HS-5 (cell line): ENCODE measurements around the gene OR6J1.
"Not testable (repeated sequence)": the region's sequence is repeated elsewhere in the genome, so short reads cannot be mapped to it uniquely, and the experiment has no call there.

ENCODE experiments used
- DNase-seq: peaks from one replicate; pipeline ENCODE4 v3.0.0-alpha.2; 2012; ENCODE audit warnings: low read depth

Gene OR6J1

DNA sequence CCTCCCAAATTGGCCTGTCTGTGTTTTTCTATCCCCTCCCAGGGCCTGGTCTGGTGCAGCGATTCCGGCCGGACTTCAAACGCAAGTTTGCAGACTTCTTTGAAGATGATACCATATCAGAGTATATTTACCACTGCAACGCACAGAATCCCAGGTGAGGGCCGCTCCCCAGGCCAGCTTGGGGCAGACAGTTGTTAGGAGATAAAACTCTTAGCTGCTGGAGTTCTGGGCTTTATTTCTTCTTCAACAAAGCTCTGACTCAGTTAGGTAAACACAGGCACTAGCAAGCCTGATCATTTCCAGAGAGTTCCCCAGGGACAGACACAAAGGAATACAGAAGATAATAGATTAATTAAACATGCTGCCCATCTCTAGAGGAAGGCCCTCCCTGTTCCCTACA lies 37.8 kb downstream of the OR6J1 start:
- no peak for DNase-seq

DNA sequence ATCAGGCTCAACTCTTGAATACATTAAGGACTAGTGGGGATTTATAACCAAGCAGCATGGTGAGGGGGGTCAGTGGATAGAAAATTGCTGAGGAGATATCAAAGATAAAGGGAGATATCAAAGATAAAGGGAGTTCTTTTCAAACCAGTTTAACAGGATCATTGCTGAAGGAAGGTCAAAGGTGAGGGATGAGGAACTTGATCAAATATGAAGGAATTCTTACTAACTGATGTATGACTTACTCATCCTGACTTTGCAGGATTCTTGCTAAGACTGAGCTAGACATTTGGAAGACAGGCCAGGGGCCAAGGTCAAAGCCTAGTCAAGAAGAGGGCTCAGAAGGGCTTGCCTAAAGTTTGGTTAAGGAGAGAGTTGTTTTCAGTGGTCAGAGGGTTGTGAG lies 41.3 kb downstream of the OR6J1 start:
- DNase-seq, result peak; percentile 49

DNA sequence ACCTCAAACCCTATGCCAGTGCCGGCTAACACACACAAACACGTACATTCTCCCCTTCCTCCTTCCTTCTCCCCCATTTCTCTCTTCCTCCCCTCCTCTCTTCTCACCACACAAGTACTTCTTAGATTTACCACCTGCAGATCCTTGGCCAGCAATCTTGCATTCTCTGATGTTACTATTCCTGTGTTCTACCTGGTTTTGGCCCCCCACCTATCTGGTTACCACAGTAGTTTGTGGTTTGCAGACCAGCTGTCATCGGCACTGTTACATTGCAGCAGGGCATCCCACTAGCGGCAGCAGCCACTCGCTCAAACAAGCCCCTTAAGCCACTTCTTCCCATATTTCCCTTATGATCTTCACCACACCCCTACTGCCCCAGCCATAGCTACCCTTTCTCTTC lies 42.2 kb downstream of the OR6J1 start:
- no peak for DNase-seq

DNA sequence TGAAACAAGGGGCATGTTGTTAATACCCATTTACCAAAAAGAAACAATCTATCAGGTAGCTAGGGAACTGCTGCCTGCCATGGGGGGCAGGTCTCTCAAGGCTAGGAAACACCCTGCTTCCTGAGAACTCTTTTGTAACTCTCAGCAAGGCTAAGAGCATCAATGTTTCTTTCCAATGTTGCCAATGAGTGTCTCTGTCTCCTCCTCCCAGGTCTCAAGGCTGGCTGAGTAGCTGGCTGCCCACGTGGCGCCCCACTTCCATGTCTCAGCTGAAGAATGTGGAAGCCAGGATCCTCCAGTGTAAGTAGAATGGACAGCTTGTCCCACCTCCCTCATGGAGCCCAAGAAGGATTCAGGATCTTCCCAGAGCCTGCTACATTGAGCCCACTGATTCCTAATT lies 42.7 kb downstream of the OR6J1 start:
- no peak for DNase-seq

DNA sequence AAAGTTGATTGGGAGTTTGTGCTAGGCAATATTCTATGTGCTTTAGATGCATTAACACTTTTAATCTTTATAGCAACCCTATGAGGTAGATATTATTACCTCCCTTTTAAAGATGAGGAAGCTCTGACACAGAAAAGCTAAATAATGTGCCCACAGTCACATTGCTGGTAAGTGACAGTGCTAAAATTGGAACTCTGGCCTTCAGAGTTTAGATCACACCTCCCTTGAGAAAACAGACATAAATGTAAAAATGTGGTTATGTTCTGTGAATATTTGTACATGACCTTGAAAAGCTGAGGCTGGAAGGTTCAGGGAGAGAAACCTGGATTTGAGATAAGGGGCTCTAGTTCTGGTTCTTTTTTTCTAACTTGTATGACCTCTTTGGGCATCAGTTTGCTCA lies 44.1 kb downstream of the OR6J1 start:
- DNase-seq, result no peak

DNA sequence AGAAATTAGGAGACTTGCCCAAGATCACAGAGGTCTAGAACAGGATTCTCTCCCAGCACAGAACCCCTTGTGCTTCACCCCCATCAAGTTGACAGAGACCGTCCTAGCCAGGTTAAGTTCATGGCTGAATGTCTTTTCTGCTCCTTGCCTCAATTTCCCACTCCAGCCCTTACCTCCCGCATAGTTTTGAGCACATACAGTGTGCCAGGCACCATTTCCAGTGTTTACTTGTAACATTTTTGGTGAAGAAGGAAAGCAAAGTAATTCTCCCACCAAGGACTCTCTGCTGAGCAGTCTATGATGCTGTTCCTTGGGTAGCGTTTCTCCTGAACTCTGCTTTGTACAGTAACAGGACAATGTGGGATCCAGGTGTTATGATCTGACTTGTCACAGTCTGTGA lies 44.8 kb downstream of the OR6J1 start:
- DNase-seq, result no peak

DNA sequence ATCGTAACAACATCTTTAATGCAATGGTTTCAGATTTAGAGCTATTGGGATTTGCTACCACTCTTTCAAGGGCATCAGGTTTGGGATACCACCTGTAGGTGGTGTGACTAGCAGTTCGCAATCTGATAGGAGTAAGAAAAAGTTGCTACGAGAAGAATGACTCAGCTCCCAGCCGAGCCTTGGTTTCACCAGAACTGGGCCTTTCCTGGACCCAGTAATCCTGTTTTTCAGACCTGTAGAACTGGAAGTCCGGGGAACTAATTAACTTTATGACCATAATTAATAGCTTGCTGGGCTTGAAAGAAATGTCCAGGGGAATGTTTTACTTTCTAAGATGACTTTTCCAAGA lies 45.3 kb downstream of the OR6J1 start:
- DNase-seq, result no peak

DNA sequence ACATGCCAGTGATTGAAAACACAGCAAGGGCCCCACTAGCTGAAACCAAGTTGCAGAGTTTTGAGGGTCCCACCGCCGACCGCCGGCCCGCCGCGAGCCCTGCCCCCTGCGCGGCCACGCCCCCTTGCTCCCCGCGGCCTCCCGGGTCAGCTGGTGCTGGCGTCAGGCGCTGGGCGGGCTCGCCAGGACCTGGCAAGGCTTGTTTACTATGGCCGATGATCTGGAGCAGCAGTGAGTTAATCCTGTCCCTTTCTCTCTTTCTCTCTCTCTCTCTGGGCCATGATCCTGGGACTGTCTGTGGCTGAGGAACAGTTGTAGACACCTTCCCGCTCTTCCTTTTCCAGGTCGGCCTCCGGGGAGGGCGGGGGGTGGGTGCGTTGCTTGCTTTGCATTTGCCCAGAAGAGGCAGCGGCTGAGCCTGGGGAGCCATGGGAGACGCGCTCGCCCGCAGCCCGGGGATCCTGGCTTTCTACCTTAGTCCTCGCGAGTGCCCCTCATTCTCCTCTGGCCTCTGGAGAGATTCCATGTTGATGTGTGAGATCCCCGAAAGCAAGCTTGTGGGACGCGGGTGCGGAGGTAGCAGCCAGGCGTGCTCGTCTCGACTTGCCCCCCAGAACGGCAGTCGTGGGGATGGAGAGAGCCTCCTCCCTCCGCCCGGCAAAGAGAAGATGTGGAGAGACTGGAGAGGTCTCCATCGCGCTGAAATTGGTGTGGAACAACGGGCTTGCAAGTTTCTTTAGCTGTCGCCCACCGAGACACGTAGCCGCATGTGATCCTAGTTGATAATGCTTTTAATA lies 45.9 kb downstream of the OR6J1 start, which contains the start of gene ABHD4:
Gene ABHD4, plus strand, starts transcription at position 202 of the 797 bp plus-strand sequence. Its CDS starts 7 bp downstream, at position 209.
- DNase-seq, result no peak

DNA sequence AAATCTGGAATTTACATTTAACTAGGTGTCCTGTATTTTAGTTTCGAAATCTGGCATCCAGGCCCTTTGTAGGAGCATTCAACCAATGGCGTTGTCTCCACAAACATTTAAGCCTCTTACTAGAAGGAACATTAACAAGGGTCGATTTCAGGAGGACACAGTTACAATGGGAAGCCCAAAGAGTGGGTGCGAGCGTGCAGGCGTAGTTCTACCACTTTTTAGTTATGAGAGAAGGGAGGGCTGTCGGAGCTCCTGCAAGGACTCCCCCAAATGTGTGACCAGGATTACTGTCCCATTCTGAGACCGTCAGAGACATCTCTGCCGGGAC lies 46.4 kb downstream of the OR6J1 start:
- no peak for DNase-seq

DNA sequence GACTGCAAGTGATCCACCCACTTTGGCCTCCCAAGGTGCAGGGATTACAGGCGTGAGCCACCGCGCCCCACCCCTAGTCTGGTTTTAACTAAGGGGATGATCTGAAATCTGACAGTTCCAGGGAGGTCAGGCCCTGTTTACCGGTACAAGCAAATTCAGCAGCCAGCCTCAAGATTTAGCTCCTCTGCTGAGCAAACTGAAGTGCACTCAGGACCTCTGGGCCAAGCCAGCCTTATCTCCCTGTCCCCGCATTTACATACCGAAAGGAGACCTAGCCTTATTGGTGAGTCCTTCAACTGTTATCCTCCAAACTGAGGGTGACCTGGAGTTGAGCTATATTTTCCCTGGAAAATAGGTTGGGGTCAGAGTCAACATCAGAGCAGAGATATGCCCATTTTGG lies 46.9 kb downstream of the OR6J1 start:
- no peak for DNase-seq

DNA sequence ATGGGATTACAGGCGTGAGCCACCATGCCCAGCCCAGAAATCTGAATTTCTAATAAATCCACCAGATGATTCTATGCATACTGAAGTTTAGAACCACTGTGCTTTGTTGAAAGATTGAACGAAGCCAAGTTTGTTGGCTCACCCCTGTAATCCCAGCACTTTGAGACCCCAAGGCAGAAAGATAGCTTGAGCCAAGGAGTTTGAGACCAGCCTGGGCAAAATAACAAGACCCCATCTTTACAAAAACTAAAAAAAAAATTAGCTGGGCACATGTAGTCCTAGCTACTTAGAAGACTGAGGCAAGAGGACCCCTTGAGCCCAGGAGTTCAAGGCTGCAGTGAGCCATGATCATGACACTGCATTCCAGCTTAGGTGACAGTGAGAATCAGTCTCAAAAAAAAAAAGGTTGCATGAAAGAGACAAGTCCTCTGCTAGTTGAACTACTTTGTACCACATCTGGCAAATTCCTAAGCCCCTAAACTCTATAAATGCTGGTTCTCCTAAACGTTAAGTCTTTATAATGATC lies 47.7 kb downstream of the OR6J1 start:
- DNase-seq, result no peak

DNA sequence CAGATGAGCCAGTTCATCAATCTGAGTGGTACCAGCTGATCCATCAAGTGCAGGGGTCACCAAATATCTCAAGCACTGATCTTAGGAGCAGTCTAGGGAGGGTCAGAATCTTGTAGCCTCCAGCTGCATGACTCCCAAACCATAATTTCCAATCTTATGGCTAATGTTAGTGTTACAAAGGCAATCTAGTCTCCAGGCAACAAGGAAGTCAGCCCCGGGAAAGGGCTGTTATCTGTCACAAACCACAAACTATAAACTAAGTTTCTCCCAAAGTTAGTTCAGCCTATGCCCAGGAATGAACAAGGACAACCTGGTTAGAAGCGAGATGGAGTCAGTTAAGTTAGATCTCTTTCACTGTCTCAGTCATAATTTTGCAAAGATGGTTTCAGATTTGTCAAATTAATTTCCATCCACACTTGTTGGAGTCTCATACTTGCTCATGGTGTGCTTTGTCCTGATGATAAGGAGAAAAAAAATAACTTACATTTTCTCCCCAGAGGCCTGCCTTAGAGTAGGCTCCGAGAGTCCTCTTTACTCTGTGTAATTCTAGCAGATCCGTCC lies 49.9 kb downstream of the OR6J1 start:
- no peak for DNase-seq

DNA sequence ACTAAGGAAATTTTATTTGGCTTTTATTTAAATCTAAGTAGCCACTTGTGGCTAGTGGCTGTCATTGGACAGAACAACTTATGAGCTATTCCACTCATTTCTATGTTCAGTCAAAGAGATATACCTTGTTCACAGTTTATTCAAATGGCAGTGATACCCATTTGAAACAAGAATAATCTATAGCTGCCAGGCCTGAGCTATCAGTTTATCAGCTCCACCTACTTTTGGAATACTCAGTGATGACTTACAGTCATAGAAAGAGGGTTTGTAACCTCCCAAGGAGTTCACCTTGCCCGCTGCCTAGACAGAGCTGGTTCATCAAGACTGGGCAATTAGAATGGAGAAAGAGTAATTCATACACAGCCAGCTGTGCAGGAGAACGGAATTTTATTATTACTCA lies 50.6 kb downstream of the OR6J1 start:
- DNase-seq, result no peak

DNA sequence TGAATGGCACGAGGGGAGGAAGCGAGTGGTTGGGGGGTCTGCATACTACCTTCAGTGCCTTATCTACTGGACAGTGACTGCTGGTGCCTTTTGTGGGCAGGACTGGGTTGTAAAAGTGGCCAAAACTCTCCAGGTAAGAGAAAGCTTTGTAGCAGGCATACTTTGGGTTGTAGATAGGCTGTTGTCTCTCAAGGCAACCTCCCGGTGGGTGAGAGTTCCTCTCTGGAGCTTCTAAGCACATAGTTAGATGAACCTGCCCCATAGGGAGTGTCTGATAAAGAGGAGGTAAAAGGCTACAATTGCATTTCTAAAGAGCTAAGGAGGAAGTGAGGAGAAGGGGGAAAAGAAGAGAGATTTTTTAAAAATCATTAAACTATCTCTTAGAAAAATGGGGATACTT lies 51.0 kb downstream of the OR6J1 start:
- DNase-seq, result no peak

DNA sequence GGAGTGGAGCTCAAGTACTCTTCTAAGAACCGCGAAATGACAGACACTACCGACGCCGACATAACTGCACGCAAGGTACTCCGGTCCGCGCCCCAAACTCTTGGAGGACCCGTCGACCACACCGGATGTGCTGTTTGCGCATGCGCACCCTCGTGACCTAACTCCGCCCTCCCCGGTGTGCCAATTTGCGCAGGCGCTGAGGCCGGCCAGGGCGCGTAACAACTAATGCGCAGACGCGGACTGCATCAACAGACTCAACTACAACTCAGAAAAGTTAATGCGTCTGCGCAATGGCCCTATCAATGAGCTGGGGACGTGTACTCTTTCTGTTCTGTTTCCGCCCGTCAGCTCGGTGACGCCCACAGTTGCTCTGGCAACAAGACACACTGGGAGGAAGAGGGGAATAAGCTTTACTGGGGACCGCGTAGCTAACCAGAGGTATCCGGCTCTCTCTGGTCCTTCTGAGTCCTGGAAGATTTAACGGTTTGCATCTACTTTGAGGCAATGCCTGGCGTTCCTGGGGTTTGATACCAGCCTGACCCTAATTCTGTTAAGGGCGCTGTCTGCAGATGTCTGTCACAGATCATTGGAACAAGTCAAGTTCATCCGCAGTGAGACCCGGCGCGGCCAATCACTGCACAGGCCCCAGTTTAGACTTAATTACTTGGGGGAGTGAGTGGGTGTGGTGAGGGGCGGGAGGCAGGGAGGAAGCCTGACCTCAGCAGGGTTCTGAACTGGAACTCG lies 54.9 kb downstream of the OR6J1 start, which contains the start of gene DAD1:
Gene DAD1, minus strand, starts transcription at position 129 of the 744 bp plus-strand sequence. Its CDS starts 67 bp downstream, at position 62.
- DNase-seq, result peak; percentile 95

DNA sequence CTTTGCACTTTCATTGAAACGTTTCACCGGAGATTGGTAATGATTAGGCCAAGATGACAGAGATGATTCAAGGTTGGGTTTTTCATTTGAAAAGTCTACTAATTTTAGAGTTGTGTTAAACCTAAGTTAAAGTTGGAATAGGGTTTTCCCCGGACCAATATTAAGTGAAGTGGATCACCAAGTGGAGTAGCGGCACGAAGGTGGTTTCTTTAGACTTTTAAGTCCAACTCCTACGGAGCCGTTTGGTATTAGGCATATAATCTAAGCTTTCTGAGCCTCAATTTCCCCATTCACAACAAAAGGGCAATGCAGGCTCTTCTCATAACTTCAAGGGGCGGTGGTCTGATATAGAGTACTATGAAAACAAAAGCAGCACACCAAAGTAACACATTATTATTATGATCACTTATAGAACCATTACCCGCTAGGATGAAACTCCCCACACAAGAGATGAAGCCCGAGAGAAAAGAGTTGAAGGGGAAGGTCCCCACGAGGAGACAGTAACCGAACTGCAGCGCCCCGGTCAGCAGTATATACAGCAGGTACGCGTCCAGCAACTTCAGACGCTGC lies 55.5 kb downstream of the OR6J1 start:
- DNase-seq, result no peak

DNA sequence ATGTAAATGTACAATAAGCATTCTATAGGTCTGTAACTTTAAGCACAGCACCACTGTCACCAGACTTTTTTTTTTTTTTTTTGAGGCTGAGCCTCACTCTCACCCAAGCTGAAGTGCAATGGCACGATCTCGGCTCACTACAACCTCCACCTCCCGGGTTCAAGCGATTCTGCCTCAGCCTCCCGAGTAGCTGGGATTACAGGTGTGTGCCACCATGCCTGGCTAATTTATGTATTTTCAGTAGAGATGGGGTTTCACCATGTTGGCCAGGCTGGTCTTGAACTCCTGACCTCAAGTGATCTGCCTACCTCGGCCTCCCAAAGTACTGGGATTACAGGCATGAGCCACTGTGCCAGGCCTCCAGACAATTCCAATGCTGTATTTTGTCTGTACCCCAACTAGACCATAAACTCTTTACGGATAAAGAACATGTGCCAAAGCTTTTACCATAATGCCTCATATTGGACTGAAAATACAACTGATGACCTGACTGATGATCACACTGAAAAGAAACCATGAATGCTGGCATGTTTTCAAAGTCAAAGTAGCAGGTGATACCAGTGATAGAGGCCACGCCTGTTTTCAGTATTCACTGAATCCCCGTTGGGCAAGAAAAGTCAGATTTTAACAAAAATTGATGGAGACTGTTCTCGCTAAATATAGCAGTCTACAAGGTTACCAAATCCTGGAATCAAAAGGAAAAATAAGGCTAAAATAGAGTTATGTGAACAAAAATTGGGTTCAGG lies 56.3 kb downstream of the OR6J1 start:
- DNase-seq, result not testable (repeated sequence)

DNA sequence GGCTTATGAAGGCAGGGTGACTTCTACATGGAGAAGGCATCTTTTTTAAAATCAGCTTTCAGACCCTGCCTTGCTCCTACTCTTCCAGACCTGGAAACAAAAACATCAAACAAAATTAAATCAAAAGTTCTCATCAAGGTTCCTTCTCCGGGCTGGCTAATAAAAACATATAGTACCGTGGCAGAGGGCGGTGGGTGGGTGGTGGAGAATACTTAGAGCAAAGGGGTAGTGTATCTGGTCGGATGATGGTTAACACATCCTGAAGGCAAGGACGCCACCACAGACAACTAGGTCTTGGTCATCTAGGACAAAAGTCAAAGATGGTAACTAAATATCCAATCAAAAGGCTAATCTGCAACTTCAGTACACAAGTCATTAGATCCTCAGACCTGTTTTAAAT lies 56.9 kb downstream of the OR6J1 start:
- DNase-seq, result no peak

DNA sequence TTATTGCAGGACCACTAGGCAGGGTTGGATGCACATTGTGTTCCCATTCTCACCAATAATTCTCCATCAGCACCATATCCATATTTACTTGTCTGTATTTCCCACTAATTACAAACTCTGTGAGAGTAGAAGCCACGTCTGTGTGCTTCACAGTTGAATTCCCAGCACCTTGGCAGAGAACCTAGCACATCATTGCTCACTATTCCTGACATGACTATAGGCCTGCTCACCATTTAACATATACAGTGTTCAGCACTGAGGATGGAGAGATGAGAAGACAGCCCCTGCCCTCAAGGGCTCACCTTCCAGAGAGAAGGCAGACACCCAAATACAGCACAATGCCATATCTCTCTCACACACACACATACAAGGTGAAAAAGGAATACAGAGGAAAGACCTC lies 60.2 kb downstream of the OR6J1 start:
- DNase-seq, result no peak
